Gastrocnemius medialis (tissue), 4 donors: ENCODE results near the gene SRSF8. TPM values are rescaled to one million over a fixed set of nuclear protein-coding genes. Genes with fewer than 3 reads are reported as not detected.
"Not testable (repeated sequence)": the region's sequence is repeated elsewhere in the genome, so short reads cannot be mapped to it uniquely, and the experiment has no call there.

Experiments
- ATAC-seq, 2 donors: fragments of 150-250 bp; one replicate each; pipeline ENCODE4 v1.9.1; 2016
- DNase-seq, 2 donors: peaks; one replicate each; pipeline ENCODE4 v3.0.0-alpha.2; 2019
- H3K27ac ChIP-seq, 4 donors: fragments of 200-600 bp; sonication (generic); 1 replicate in 1 of 4; 2 replicates in 3 of 4; pipeline ENCODE4 v1.5.1; 2016 to 2018; ENCODE audit warnings: mild to moderate bottlenecking in 2 of 4, moderate library complexity in 1 of 4
- H3K27me3 ChIP-seq, 3 donors: fragments of 200-600 bp; sonication (generic) in 2 of 3; 1 replicate in 1 of 3; 2 replicates in 2 of 3; pipeline versions ENCODE4 v1.5.1 to v1.6.0; 2016 to 2019; ENCODE audit warnings: mild to moderate bottlenecking in 1 of 3, moderate library complexity in 1 of 3
- H3K36me3 ChIP-seq, 2 donors: fragments of 200-600 bp; sonication (generic) in 1 of 2; one replicate each; pipeline ENCODE4 v1.5.1; 2017 to 2018
- H3K4me1 ChIP-seq, 2 donors: fragments of 200-600 bp; sonication (generic) in 1 of 2; one replicate each; pipeline ENCODE4 v1.5.1; 2016 to 2017; ENCODE audit warnings: mild to moderate bottlenecking in 2 of 2
- H3K4me3 ChIP-seq, 4 donors: fragments of 200-600 bp; sonication (generic) in 3 of 4; 1 replicate in 1 of 4; 2 replicates in 3 of 4; pipeline ENCODE4 v1.5.1; 2016 to 2019; ENCODE audit warnings: mild to moderate bottlenecking in 2 of 4
- H3K9me3 ChIP-seq, 3 donors: fragments of 200-600 bp; sonication (generic) in 2 of 3; 1 replicate in 1 of 3; 2 replicates in 2 of 3; pipeline ENCODE4 v1.5.1; 2016 to 2019
- POLR2A ChIP-seq, 2 donors: fragments of 450-650 bp; IDR thresholded peaks; one replicate each; pipeline ENCODE4 v1.6.1; 2017; ENCODE audit warnings: antibody characterized with exemption in 2 of 2, mild to moderate bottlenecking in 2 of 2, moderate library complexity in 2 of 2
- in situ Hi-C, 4 donors: fragments of 200-750 bp; cut with MboI; loops; one replicate each; pipeline versions ENCODE4 v1.15.0 to v1.8.0; 2017; ENCODE audit warnings: low sequenced_read_pairs in 4 of 4
- intact Hi-C: fragments of 100-400 bp; cut with DNase I; formaldehyde crosslinking; loops from one replicate; pipeline ENCODE4 v1.15.1; 2023; ENCODE audit warnings: low total_unique reads
- total RNA-seq, 4 donors: library from RNA; depleted of rRNA; stranded (reverse); fragments of >200 nt; gene quantifications; one replicate each; pipeline versions ENCODE4 v1.1.0 to v1.2.3, GENCODE V29; 2016
- TF ChIP-seq, protein P1 (sequence below), 5 experiments: fragments of 450-650 bp in 3 of 5; fragments of 200-600 bp in 2 of 5; sonication (generic) in 2 of 5; IDR thresholded peaks in 4 of 5; conservative IDR thresholded peaks in 1 of 5; 1 replicate in 4 of 5; 2 replicates in 1 of 5; pipeline ENCODE4 v1.5.1; 2016 to 2019; ENCODE audit warnings: antibody characterized with exemption in 5 of 5, mild to moderate bottlenecking in 3 of 5, moderate library complexity in 3 of 5

Gene SRSF8
- total RNA-seq, 4 donors from 2014 or later = 18.2 to 31.0 (median 21.5) TPM

DNA sequence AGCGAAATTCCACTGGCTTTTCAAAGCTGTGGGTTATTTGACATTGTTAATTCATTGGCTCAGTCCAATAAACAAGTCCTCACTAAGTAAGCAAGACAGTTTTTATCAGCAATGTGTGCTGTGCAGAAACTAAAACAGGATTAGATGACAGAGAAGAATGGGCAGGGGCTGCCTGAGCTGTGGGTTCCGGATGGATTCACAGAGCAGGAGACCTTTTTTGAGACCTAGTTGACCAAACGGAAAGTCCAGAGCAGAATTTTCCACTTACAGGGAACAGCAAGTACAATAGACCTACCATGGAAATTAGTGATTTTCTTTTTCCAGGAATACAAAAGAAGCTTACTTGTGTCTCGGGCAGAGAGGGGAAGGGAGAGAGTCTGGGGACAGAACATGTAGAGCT is 22.7 kb upstream of the SRSF8 start:
- Histone ChIP-seq H3K9me3 (no peaks in the 10 kb centered on the region), H3K4me3 (no peak overlapping the region), H3K36me3 (no peaks in the 10 kb centered on the region), H3K27ac (no peak overlapping the region), H3K4me1 (no peaks in the 10 kb centered on the region), H3K27me3 (peaks cover 0 to 4% (median 0%) of the 10 kb centered on the region in 3 donors)
- no peak for DNase-seq
- in situ Hi-C loops (no loop called here), intact Hi-C loops (no loop called here)
- ATAC-seq = no peak
- TF ChIP-seq, protein P1, sequence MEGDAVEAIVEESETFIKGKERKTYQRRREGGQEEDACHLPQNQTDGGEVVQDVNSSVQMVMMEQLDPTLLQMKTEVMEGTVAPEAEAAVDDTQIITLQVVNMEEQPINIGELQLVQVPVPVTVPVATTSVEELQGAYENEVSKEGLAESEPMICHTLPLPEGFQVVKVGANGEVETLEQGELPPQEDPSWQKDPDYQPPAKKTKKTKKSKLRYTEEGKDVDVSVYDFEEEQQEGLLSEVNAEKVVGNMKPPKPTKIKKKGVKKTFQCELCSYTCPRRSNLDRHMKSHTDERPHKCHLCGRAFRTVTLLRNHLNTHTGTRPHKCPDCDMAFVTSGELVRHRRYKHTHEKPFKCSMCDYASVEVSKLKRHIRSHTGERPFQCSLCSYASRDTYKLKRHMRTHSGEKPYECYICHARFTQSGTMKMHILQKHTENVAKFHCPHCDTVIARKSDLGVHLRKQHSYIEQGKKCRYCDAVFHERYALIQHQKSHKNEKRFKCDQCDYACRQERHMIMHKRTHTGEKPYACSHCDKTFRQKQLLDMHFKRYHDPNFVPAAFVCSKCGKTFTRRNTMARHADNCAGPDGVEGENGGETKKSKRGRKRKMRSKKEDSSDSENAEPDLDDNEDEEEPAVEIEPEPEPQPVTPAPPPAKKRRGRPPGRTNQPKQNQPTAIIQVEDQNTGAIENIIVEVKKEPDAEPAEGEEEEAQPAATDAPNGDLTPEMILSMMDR (IDR thresholded peaks at IDR 0.05 in 4 of 5, conservative IDR thresholded peaks at IDR 0.05 in 1 of 5) = no peak
- TF ChIP-seq POLR2A (IDR thresholded peaks at IDR 0.05) = no peak

DNA sequence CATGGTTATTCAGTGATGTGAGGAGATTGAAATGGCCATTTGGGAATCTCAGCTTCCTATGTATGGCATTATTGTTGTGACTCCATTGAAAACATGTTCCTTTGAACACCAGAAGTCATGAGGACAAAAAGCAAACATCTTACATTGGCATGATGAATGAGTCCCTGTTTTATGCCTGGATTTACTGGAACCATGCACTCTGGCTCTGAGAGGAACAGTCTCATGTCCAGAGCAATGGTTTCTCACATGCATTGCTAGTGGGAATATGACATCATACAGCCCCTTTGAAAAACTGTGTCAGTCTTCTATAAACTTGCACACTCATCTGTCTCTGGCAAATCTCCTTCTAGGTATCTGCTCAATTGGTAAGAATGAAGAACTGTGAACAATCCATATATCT is 20.9 kb upstream of the SRSF8 start:
- TF ChIP-seq, protein P1 (IDR thresholded peaks at IDR 0.05 in 4 of 5, conservative IDR thresholded peaks at IDR 0.05 in 1 of 5) = no peak
- no peak for TF ChIP-seq POLR2A (IDR thresholded peaks at IDR 0.05)
- no peaks in the 10 kb centered on the region for H3K36me3 ChIP-seq
- intact Hi-C loops = no loop called here
- peaks cover 0 to 4% (median 0%) of the 10 kb centered on the region in 3 donors for H3K27me3 ChIP-seq
- H3K27ac ChIP-seq = no peak overlapping the region
- H3K4me3 ChIP-seq = no peak overlapping the region
- H3K9me3 ChIP-seq = no peaks in the 10 kb centered on the region
- no peak for ATAC-seq
- in situ Hi-C loops = no loop called here
- H3K4me1 ChIP-seq = no peaks in the 10 kb centered on the region
- no peak for DNase-seq

DNA sequence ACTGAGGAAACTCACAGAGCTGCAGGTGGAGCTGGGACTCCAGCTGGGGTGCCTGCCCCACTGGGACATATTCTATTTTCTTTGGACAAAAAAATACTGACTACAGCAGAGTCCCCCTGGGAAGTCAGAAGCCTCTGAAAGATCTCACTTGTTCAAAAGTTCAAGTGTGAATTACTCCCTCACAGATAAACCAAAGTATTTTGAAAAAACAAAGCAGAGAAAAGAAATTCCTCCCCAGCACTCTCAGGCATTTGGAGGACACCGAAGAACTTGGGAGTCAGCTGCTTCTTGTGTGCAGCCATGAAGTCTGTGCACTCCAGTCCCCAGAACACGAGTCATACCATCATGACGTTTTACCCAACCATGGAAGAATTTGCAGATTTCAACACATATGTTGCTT is 17.6 kb upstream of the SRSF8 start, which contains the start of gene KDM4F:
KDM4F (plus strand) TSS at position 301 of the 400 bp plus-strand sequence.
- DNase-seq, in situ Hi-C loops, intact Hi-C loops, H3K36me3 ChIP-seq, H3K27me3 ChIP-seq, ATAC-seq, H3K4me1 ChIP-seq, H3K4me3 ChIP-seq, H3K9me3 ChIP-seq, H3K27ac ChIP-seq: not testable (repeated sequence)

DNA sequence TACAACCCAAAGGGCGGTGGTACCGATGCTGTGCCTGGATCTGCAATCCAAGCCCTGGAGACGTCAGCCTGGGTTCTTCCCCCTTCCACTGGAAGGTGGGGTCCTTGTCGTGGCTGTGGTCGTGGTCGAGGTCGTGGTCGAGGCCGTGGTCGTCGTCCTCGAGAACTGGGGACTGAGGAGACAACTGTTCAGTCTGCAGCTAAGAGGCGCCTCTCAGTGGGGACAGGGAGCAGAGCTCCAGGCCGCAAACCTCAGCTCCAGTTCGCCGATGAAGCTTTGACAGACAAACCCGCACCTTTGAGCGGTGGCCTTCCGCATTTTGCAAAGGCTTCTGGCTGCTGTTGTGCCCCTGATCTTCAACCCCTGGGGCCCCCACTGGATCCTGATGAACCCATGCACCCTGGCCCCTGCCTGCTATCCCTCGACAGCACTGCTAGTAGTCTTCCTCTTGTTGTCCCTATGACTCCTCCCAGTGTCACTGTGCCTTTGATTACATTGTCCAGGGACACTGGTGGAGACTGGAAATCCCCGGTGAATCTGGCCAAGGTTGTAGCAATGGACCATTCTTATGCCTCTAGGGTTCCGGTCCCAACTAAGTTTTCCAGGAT is 16.0 kb upstream of the SRSF8 start:
- no peaks in the 10 kb centered on the region for H3K27me3 ChIP-seq
- in situ Hi-C loops = loop anchor here in 1 of 4 donors (25.0 kb wide), 1 partner anchor 187 kb away; the partner anchor contains the start of gene SESN3

DNA sequence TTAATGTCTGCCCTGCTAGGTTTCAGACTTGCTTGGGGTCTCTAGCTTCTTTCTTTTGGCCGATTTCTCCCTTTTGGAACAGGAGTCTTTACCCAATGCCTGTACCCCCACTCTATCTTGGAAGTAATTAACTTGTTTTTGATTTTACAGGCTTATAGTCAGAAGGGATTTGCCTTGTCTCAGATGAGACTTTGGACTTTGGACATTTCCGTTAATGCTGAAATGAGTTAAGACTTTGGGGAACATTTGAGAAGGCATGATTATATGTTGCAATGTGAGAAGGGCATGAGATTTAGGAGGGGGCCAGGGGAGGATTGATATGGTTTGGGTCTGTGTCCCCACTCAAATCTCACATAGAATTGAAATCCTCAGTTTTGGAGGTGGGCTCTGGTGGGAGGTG is 12.4 kb upstream of the SRSF8 start:
- H3K27me3 ChIP-seq = no peaks in the 10 kb centered on the region
- in situ Hi-C loops (loop anchor here in 1 of 4 donors (25.0 kb wide), 1 partner anchor 183 kb away; the partner anchor contains the start of gene SESN3), intact Hi-C loops (no loop called here)
- ATAC-seq (no peak), DNase-seq (no peak)
- no peaks in the 10 kb centered on the region for H3K9me3 ChIP-seq
- no peaks in the 10 kb centered on the region for H3K36me3 ChIP-seq
- no peak overlapping the region for H3K27ac ChIP-seq
- TF ChIP-seq POLR2A (IDR thresholded peaks at IDR 0.05) = no peak
- TF ChIP-seq, protein P1 (IDR thresholded peaks at IDR 0.05 in 4 of 5, conservative IDR thresholded peaks at IDR 0.05 in 1 of 5) = no peak
- H3K4me3 ChIP-seq = no peak overlapping the region
- no peaks in the 10 kb centered on the region for H3K4me1 ChIP-seq

More for the DNA sequence above, 16.0 kb upstream of the SRSF8 start:
- DNase-seq = no peak
- no peak for ATAC-seq
- Histone ChIP-seq H3K4me1 (no peaks in the 10 kb centered on the region), H3K36me3 (no peaks in the 10 kb centered on the region), H3K4me3 (no peak overlapping the region), H3K27ac (no peak overlapping the region), H3K9me3 (no peaks in the 10 kb centered on the region)
- TF ChIP-seq, protein P1 (IDR thresholded peaks at IDR 0.05 in 4 of 5, conservative IDR thresholded peaks at IDR 0.05 in 1 of 5) = no peak
- TF ChIP-seq POLR2A (IDR thresholded peaks at IDR 0.05) = no peak
- intact Hi-C loops = no loop called here
